ENCODE measurements around the gene DIAPH3.
"Not testable (repeated sequence)": the region's sequence is repeated elsewhere in the genome, so short reads cannot be mapped to it uniquely, and the experiment has no call there.

Gene DIAPH3, protein sequence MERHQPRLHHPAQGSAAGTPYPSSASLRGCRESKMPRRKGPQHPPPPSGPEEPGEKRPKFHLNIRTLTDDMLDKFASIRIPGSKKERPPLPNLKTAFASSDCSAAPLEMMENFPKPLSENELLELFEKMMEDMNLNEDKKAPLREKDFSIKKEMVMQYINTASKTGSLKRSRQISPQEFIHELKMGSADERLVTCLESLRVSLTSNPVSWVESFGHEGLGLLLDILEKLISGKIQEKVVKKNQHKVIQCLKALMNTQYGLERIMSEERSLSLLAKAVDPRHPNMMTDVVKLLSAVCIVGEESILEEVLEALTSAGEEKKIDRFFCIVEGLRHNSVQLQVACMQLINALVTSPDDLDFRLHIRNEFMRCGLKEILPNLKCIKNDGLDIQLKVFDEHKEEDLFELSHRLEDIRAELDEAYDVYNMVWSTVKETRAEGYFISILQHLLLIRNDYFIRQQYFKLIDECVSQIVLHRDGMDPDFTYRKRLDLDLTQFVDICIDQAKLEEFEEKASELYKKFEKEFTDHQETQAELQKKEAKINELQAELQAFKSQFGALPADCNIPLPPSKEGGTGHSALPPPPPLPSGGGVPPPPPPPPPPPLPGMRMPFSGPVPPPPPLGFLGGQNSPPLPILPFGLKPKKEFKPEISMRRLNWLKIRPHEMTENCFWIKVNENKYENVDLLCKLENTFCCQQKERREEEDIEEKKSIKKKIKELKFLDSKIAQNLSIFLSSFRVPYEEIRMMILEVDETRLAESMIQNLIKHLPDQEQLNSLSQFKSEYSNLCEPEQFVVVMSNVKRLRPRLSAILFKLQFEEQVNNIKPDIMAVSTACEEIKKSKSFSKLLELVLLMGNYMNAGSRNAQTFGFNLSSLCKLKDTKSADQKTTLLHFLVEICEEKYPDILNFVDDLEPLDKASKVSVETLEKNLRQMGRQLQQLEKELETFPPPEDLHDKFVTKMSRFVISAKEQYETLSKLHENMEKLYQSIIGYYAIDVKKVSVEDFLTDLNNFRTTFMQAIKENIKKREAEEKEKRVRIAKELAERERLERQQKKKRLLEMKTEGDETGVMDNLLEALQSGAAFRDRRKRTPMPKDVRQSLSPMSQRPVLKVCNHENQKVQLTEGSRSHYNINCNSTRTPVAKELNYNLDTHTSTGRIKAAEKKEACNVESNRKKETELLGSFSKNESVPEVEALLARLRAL

GRCh38 chr13:60163478-60164233 is at the start of gene DIAPH3:
Gene DIAPH3 (minus strand): TSS chr13:60163928. CDS start chr13:60163766, 162 bp downstream.
- peak; percentile 15 for DNase-seq

- no peak for DNase-seq
Observed at GRCh38 chr13:60213236-60213744, 49.6 kb upstream of the DIAPH3 start.

- DNase-seq = no peak
Observed at GRCh38 chr13:60211548-60211947, 47.8 kb upstream of the DIAPH3 start.

- DNase-seq = no peak
Observed at GRCh38 chr13:60210510-60211330, 47.0 kb upstream of the DIAPH3 start.

- not testable (repeated sequence) for DNase-seq
Observed at GRCh38 chr13:60205499-60205898, 41.8 kb upstream of the DIAPH3 start.

- no peak for DNase-seq
Observed at GRCh38 chr13:60201286-60201685, 37.6 kb upstream of the DIAPH3 start.

DNA sequence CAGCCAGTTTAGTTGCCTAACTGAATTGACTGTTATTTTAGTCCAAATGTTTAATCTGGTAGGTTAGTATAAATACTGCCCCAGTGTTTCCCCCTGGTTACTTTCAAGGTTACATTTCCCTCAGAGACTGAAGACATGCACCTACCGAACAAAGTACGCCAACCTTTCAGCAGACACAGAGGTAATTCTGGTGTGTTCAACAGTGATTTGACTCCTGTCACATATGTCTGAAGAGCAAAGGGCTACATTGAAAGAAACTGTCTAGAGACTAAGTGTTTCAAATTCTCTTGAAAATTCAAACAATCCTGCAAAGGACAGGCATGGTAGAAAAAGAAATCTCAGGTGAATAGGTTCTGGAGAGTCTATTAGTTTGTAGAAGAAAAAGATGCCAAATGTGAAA is 32.2 kb upstream of the DIAPH3 start:
- DNase-seq = not testable (repeated sequence)

DNA sequence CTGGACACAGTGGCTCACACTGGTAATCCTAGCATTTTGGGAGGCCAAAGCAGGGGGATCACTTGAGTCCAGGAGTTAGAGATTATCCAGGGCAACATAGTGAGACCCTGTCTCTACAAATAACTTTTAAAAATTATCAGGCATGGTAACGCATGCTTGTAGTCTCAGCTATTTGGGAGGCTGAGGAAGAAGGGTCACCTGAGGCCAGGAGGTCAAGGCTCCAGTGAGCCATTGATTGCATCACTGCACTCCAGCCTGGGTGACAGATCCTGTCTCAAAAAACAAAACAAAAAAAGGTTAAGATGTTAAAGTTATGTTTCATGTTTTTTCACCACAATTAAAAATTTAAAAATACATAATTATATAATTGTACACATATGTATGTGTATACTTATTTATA is 19.2 kb upstream of the DIAPH3 start:
- no peak for DNase-seq

DNA sequence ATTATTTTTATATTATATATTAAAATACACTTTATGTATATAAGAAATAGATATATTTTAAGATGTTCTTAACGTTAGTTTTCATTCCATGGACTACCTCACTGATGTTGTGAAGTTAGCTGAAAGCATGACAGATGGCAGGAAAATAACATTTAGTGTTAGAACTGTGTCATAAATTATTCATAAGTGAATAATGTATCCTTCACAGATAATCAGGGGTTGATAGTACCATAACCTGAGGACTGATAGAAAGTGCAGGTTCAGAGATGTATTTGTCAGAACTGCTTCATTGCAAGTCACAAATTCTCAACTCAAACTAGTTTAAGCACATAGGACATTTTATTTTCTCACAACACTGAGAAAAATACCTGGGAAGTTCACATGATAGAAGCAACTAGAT is 14.6 kb upstream of the DIAPH3 start:
- DNase-seq = no peak

DNA sequence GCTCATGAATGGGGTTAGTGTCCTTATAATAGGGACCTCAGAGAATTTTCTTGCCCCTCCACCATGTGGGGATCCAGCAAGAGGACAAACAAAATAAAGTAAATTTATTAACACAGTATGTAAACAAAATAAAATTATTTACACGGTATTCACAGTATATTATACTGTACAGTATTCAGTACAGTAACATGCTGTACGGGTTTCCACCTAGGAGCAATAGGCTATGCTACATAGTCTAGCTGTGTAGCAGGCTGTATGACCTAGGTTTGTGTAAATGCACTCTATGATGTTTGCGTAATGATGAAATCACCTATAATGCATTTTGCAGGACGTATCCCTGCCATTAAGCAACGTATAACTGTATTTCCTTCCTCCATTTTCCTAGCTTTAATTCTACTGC is 11.8 kb upstream of the DIAPH3 start:
- no peak for DNase-seq

DNA sequence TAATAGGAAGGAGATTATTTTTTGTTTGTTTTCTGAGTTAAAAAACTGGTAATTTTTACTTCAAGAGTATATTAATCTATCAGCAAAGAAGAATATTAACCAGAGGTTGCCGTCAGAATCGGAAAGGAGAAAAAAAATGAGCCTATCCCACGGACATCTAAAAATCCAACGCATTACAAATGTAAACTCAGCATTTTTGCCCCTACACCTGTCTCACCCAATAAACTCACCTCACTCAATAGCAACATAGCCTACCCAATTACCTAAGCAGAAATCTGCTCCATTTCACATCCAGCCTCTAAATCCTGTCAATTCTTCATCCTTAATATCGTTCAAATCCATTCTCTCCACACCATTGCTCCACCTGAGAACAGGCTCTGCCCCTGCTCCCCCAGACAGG is 10.4 kb upstream of the DIAPH3 start:
- no peak for DNase-seq

GRCh38 chr13:60172111-60172510 is 8.4 kb upstream of the DIAPH3 start:
- DNase-seq = no peak

DNA sequence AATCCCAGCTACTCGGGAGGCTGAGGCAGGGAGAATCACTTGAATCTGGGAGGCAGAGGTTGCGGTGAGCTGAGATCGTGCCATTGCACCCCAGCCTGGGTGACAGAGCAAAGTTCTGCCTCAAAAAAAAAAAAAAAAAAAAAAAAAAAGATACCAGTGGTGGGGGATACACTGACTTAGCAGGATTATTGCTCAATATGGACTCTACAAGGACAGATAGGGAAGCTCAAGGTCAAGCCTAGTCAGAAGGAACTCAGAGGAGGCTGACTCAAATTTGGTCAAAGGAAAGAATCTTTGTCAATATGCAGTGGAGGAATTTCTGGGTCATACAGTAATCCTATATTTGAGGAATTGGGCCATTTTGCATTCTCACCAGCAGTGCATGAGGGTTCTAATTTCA is 6.7 kb upstream of the DIAPH3 start:
- DNase-seq = no peak

- DNase-seq = no peak
Observed at GRCh38 chr13:60169239-60170031, 5.7 kb upstream of the DIAPH3 start.

GRCh38 chr13:60167121-60167520 is 3.4 kb upstream of the DIAPH3 start:
- DNase-seq = no peak

- DNase-seq = no peak
Observed at GRCh38 chr13:60165391-60166099, 1.8 kb upstream of the DIAPH3 start.

DNA sequence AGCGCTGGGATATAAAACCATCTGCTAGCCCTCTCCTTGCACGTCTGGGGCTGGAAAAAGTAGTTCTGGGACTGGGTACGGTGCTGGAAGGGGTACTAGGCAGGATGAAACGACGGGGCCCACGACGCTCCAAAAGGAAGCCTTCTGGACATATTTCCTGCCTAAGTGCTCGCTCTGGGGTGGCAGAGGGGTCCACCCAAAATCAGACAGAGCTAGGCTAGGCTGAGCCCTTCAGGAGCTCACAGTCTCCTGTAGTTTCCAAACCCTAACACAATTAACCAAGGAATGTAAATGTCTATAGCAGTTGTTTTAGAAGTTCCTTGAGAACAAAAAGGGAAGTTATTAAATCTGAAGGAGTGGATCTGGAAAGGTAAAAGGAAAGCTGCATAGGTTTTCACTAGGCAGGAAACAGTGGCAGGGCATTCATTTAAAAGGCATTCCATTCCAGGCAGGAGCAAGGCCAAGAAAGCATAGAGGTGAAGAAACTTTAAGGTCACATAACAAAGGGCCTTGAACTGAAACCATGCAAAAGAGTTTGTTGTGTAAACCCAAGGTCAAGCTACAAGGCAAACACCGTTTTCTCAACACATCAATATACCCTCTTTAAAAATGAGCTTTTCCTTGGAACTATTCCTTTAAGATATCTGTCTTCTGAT is 634 bp upstream of the DIAPH3 start:
- DNase-seq = no peak

- no peak for DNase-seq
Observed at GRCh38 chr13:60162096-60162495, 1.6 kb downstream of the DIAPH3 start.

GRCh38 chr13:60158321-60158801 is 5.4 kb downstream of the DIAPH3 start:
- DNase-seq = no peak
